ENCODE data around the gene OBSL1. TPM values are rescaled to one million over a fixed set of nuclear protein-coding genes. Genes with fewer than 3 reads are reported as not detected.

OBSL1 gene
- total and polyA plus RNA-seq, 2 donors (not counting 1 experiment from before 2014, with no cell fraction given) = not detected

GRCh38 chr2:219516888-219517287, 54.5 kb downstream of the OBSL1 start:
- H3K27me3 ChIP-seq (replicated peaks in 1 of 4; ENCODE audit: control extremely low read depth in 1 of 4, control insufficient read depth in 3 of 4, insufficient read depth in 4 of 4, low read length in 3 of 4) = peaks cover 0 to 85% (median 22%) of the 10 kb centered on the region in 4 experiments
- H3K79me2 ChIP-seq (ENCODE audit: control insufficient read depth, insufficient read depth, low read length) = no peaks in the 10 kb centered on the region
- WGBS (ENCODE audit: insufficient coverage) = 38% methylated on average over 5 of the region's 7 CpGs
- no peak overlapping the region for H3K4me2 ChIP-seq (replicated peaks; ENCODE audit: low read depth, low read length, poor library complexity, severe bottlenecking)
- no peaks in the 10 kb centered on the region for H3K36me3 ChIP-seq (replicated peaks in 1 of 2; ENCODE audit: control extremely low read depth in 1 of 2, control insufficient read depth in 1 of 2, extremely low read depth in 1 of 2, insufficient read depth in 2 of 2, low read length in 1 of 2)
- H3K4me3 Mint-ChIP-seq = no peak overlapping the region
- TF ChIP-seq CTCF (IDR thresholded peaks at IDR 0.05) = no peak
- TF ChIP-seq EZH2 (IDR thresholded peaks at IDR 0.05; ENCODE audit: borderline replicate concordance, insufficient read depth, low read depth, low read length, poor library complexity, severe bottlenecking) = no peak
- peaks cover 13% of the 10 kb centered on the region for H3K4me1 Mint-ChIP-seq
- no peaks in the 10 kb centered on the region for H3K9me3 Mint-ChIP-seq (ENCODE audit: insufficient read depth)
- POLR2A ChIA-PET = no interaction called here
- no peaks in the 10 kb centered on the region for H4K20me1 ChIP-seq (ENCODE audit: control insufficient read depth, insufficient read depth, low read length, poor library complexity, severe bottlenecking)
- peaks cover 72% of the 10 kb centered on the region for H3K27me3 Mint-ChIP-seq
- no peak for DNase-seq
- no peak overlapping the region for H3K27ac ChIP-seq (ENCODE audit: low read length in 2 of 2)
- H3K4me1 ChIP-seq (ENCODE audit: control insufficient read depth in 2 of 2, insufficient read depth in 2 of 2, low read length in 2 of 2) = peaks cover 0 to 14% of the 10 kb centered on the region in 2 donors
- no peak overlapping the region for H3K9ac ChIP-seq (ENCODE audit: low read length)
- H3K4me3 ChIP-seq (ENCODE audit: control extremely low read depth in 1 of 5, extremely low read depth in 1 of 5, insufficient read depth in 1 of 5, low read depth in 2 of 5, low read length in 4 of 5) = no peak overlapping the region
- intact Hi-C loops (cut with micrococcal nuclease) = no loop called here
- CTCF ChIA-PET = interaction anchor here (1.2 kb wide), 1 partner anchor 13 kb away, joined by 4 read pairs; no protein-coding TSS in a partner anchor
- H3K9me3 ChIP-seq (ENCODE audit: control extremely low read depth in 1 of 3, control insufficient read depth in 2 of 3, insufficient read depth in 1 of 3, low read length in 2 of 3) = peaks cover 0 to 5% (median 0%) of the 10 kb centered on the region in 3 donors
- no peak overlapping the region for H3K27ac Mint-ChIP-seq
- no peak overlapping the region for H2AFZ ChIP-seq (ENCODE audit: insufficient read depth, low read depth, low read length, poor library complexity, severe bottlenecking)
- no peak for ATAC-seq (ENCODE audit: low read depth)

GRCh38 chr2:219515874-219516629, 55.3 kb downstream of the OBSL1 start:
- no peaks in the 10 kb centered on the region for H3K36me3 ChIP-seq (replicated peaks in 1 of 2; ENCODE audit: control extremely low read depth in 1 of 2, control insufficient read depth in 1 of 2, extremely low read depth in 1 of 2, insufficient read depth in 2 of 2, low read length in 1 of 2)
- no peak for DNase-seq
- intact Hi-C loops (cut with micrococcal nuclease) = no loop called here
- peaks cover 0 to 84% (median 21%) of the 10 kb centered on the region in 4 experiments for H3K27me3 ChIP-seq (replicated peaks in 1 of 4; ENCODE audit: control extremely low read depth in 1 of 4, control insufficient read depth in 3 of 4, insufficient read depth in 4 of 4, low read length in 3 of 4)
- no peak for TF ChIP-seq CTCF (IDR thresholded peaks at IDR 0.05)
- no peak for TF ChIP-seq EZH2 (IDR thresholded peaks at IDR 0.05; ENCODE audit: borderline replicate concordance, insufficient read depth, low read depth, low read length, poor library complexity, severe bottlenecking)
- H3K4me3 Mint-ChIP-seq = no peak overlapping the region
- H3K27ac Mint-ChIP-seq = no peak overlapping the region
- H3K27ac ChIP-seq (ENCODE audit: low read length in 2 of 2) = no peak overlapping the region
- no peak overlapping the region for H3K4me3 ChIP-seq (ENCODE audit: control extremely low read depth in 1 of 5, extremely low read depth in 1 of 5, insufficient read depth in 1 of 5, low read depth in 2 of 5, low read length in 4 of 5)
- peaks cover 9% of the 10 kb centered on the region for H3K4me1 Mint-ChIP-seq
- CTCF ChIA-PET = interaction anchor here (1.2 kb wide), 1 partner anchor 13 kb away, joined by 4 read pairs; no protein-coding TSS in a partner anchor
- peaks cover 0 to 8% (median 0%) of the 10 kb centered on the region in 3 donors for H3K9me3 ChIP-seq (ENCODE audit: control extremely low read depth in 1 of 3, control insufficient read depth in 2 of 3, insufficient read depth in 1 of 3, low read length in 2 of 3)
- no peaks in the 10 kb centered on the region for H4K20me1 ChIP-seq (ENCODE audit: control insufficient read depth, insufficient read depth, low read length, poor library complexity, severe bottlenecking)
- no peak overlapping the region for H3K4me2 ChIP-seq (replicated peaks; ENCODE audit: low read depth, low read length, poor library complexity, severe bottlenecking)
- H2AFZ ChIP-seq (ENCODE audit: insufficient read depth, low read depth, low read length, poor library complexity, severe bottlenecking) = no peak overlapping the region
- ATAC-seq (ENCODE audit: low read depth) = no peak
- POLR2A ChIA-PET = no interaction called here
- peaks cover 0 to 12% of the 10 kb centered on the region in 2 donors for H3K4me1 ChIP-seq (ENCODE audit: control insufficient read depth in 2 of 2, insufficient read depth in 2 of 2, low read length in 2 of 2)
- H3K27me3 Mint-ChIP-seq = peaks cover 70% of the 10 kb centered on the region
- no peaks in the 10 kb centered on the region for H3K79me2 ChIP-seq (ENCODE audit: control insufficient read depth, insufficient read depth, low read length)
- H3K9me3 Mint-ChIP-seq (ENCODE audit: insufficient read depth) = no peaks in the 10 kb centered on the region
- no peak overlapping the region for H3K9ac ChIP-seq (ENCODE audit: low read length)
- WGBS (ENCODE audit: insufficient coverage) = 79% methylated on average over 16 of the region's 17 CpGs
